ENCODE results near the gene NAALADL2. TPM values are rescaled to one million over a fixed set of nuclear protein-coding genes. Genes with fewer than 3 reads are reported as not detected.

Gene NAALADL2
- total RNA-seq, 1 donor from 2014 or later: 1.6 TPM

GRCh38 chr3:175224051-175224450, 364.9 kb downstream of the NAALADL2 start:
- Mint-ChIP-seq H3K27ac (ENCODE audit: unreplicated experiment) (no peak overlapping the region), H3K4me3 (ENCODE audit: unreplicated experiment) (no peak overlapping the region), H3K27me3 (ENCODE audit: unreplicated experiment) (no peaks in the 10 kb centered on the region), H3K9me3 (ENCODE audit: unreplicated experiment) (no peaks in the 10 kb centered on the region), H3K4me1 (ENCODE audit: low read depth, unreplicated experiment) (no peaks in the 10 kb centered on the region), H3K36me3 (ENCODE audit: unreplicated experiment) (no peaks in the 10 kb centered on the region)
- DNase-seq: peak; percentile 49
- TF ChIP-seq CTCF (IDR thresholded peaks at IDR 0.05; ENCODE audit: partially characterized antibody, unreplicated experiment): no peak

GRCh38 chr3:175226444-175226843, 367.3 kb downstream of the NAALADL2 start:
- no peaks in the 10 kb centered on the region for H3K27me3 Mint-ChIP-seq (ENCODE audit: unreplicated experiment)
- no peak for TF ChIP-seq CTCF (IDR thresholded peaks at IDR 0.05; ENCODE audit: partially characterized antibody, unreplicated experiment)
- no peak overlapping the region for H3K27ac Mint-ChIP-seq (ENCODE audit: unreplicated experiment)
- no peaks in the 10 kb centered on the region for H3K9me3 Mint-ChIP-seq (ENCODE audit: unreplicated experiment)
- no peak overlapping the region for H3K4me3 Mint-ChIP-seq (ENCODE audit: unreplicated experiment)
- H3K36me3 Mint-ChIP-seq (ENCODE audit: unreplicated experiment): no peaks in the 10 kb centered on the region
- H3K4me1 Mint-ChIP-seq (ENCODE audit: low read depth, unreplicated experiment): no peaks in the 10 kb centered on the region
- no peak for DNase-seq

- TF ChIP-seq CTCF (IDR thresholded peaks at IDR 0.05; ENCODE audit: partially characterized antibody, unreplicated experiment): no peak
- Mint-ChIP-seq H3K4me1 (ENCODE audit: low read depth, unreplicated experiment) (no peaks in the 10 kb centered on the region), H3K36me3 (ENCODE audit: unreplicated experiment) (no peaks in the 10 kb centered on the region), H3K27me3 (ENCODE audit: unreplicated experiment) (no peaks in the 10 kb centered on the region), H3K4me3 (ENCODE audit: unreplicated experiment) (no peak overlapping the region), H3K9me3 (ENCODE audit: unreplicated experiment) (no peaks in the 10 kb centered on the region), H3K27ac (ENCODE audit: unreplicated experiment) (no peak overlapping the region)
- no peak for DNase-seq
Observed at GRCh38 chr3:175227126-175227525, 368.0 kb downstream of the NAALADL2 start.

- H3K36me3 Mint-ChIP-seq (ENCODE audit: unreplicated experiment): no peaks in the 10 kb centered on the region
- no peak for DNase-seq
- H3K27me3 Mint-ChIP-seq (ENCODE audit: unreplicated experiment): no peaks in the 10 kb centered on the region
- TF ChIP-seq CTCF (IDR thresholded peaks at IDR 0.05; ENCODE audit: partially characterized antibody, unreplicated experiment): no peak
- no peak overlapping the region for H3K27ac Mint-ChIP-seq (ENCODE audit: unreplicated experiment)
- no peak overlapping the region for H3K4me3 Mint-ChIP-seq (ENCODE audit: unreplicated experiment)
- no peaks in the 10 kb centered on the region for H3K4me1 Mint-ChIP-seq (ENCODE audit: low read depth, unreplicated experiment)
- H3K9me3 Mint-ChIP-seq (ENCODE audit: unreplicated experiment): no peaks in the 10 kb centered on the region
Observed at GRCh38 chr3:175233957-175234940, 375.1 kb downstream of the NAALADL2 start.

GRCh38 chr3:175238801-175239200, 379.7 kb downstream of the NAALADL2 start:
- Mint-ChIP-seq H3K9me3 (ENCODE audit: unreplicated experiment) (no peaks in the 10 kb centered on the region), H3K27me3 (ENCODE audit: unreplicated experiment) (no peaks in the 10 kb centered on the region), H3K36me3 (ENCODE audit: unreplicated experiment) (no peaks in the 10 kb centered on the region), H3K27ac (ENCODE audit: unreplicated experiment) (no peak overlapping the region), H3K4me1 (ENCODE audit: low read depth, unreplicated experiment) (no peaks in the 10 kb centered on the region), H3K4me3 (ENCODE audit: unreplicated experiment) (no peak overlapping the region)
- no peak for TF ChIP-seq CTCF (IDR thresholded peaks at IDR 0.05; ENCODE audit: partially characterized antibody, unreplicated experiment)
- DNase-seq: no peak

Data from glutamatergic neuron (in vitro differentiated cells).